HG02798 (cell line): ENCODE data around the gene PTDSS2.
A peak's percentile ranks its signal among the peaks of the same experiment; 100 is the strongest.
"Not testable (repeated sequence)": the region's sequence is repeated elsewhere in the genome, so short reads cannot be mapped to it uniquely, and the experiment has no call there.

Experiments
- ATAC-seq: cut with Tn5 transposase; IDR thresholded peaks from one replicate; pipeline ENCODE4 v1.9.1; 2021; ENCODE audit warnings: mild to moderate bottlenecking; ENCODE audit not compliant: unreplicated experiment, poor library complexity

Gene PTDSS2

GRCh38 chr11:449889-450808, at the start of gene PTDSS2:
Gene PTDSS2, plus strand, starts transcription at chr11:450279. Its CDS starts 177 bp downstream, at chr11:450456.
- peak; percentile 81 for ATAC-seq

GRCh38 chr11:401196-401595, 48.9 kb upstream of the PTDSS2 start:
- not testable (repeated sequence) for ATAC-seq

GRCh38 chr11:403021-403760, 46.9 kb upstream of the PTDSS2 start:
- no peak for ATAC-seq

GRCh38 chr11:403761-404431, 46.2 kb upstream of the PTDSS2 start:
- no peak for ATAC-seq

- no peak for ATAC-seq
These were observed 45.4 kb upstream of the PTDSS2 start for GRCh38 chr11:404551-405264.

- ATAC-seq = no peak
These were observed 44.6 kb upstream of the PTDSS2 start for GRCh38 chr11:405323-405953.

GRCh38 chr11:405954-406795, 43.9 kb upstream of the PTDSS2 start:
- ATAC-seq = no peak

- ATAC-seq = peak; percentile 77
These were observed 43.1 kb upstream of the PTDSS2 start for GRCh38 chr11:406796-407650.

- no peak for ATAC-seq
These were observed 42.4 kb upstream of the PTDSS2 start for GRCh38 chr11:407651-408123.

- ATAC-seq = no peak
These were observed 41.7 kb upstream of the PTDSS2 start for GRCh38 chr11:408154-409007.

- no peak for ATAC-seq
These were observed 41.0 kb upstream of the PTDSS2 start for GRCh38 chr11:409008-409599.

- no peak for ATAC-seq
These were observed 40.2 kb upstream of the PTDSS2 start for GRCh38 chr11:409600-410483.

GRCh38 chr11:410711-411110, 39.4 kb upstream of the PTDSS2 start:
- ATAC-seq = not testable (repeated sequence)

- not testable (repeated sequence) for ATAC-seq
These were observed 38.6 kb upstream of the PTDSS2 start for GRCh38 chr11:411520-411919.

GRCh38 chr11:412641-413119, 37.4 kb upstream of the PTDSS2 start:
- ATAC-seq = no peak
